Activated T-helper 1 cell treated with Interleukin-2 at 50 U/mL for 16 hours (primary cell): ENCODE measurements around the gene PSMA3.

Source experiments
- DNase-seq: peaks from one replicate; pipeline ENCODE4 v3.0.0-alpha.2; 2020; ENCODE audit warnings: low read depth

The PSMA3 gene

DNA sequence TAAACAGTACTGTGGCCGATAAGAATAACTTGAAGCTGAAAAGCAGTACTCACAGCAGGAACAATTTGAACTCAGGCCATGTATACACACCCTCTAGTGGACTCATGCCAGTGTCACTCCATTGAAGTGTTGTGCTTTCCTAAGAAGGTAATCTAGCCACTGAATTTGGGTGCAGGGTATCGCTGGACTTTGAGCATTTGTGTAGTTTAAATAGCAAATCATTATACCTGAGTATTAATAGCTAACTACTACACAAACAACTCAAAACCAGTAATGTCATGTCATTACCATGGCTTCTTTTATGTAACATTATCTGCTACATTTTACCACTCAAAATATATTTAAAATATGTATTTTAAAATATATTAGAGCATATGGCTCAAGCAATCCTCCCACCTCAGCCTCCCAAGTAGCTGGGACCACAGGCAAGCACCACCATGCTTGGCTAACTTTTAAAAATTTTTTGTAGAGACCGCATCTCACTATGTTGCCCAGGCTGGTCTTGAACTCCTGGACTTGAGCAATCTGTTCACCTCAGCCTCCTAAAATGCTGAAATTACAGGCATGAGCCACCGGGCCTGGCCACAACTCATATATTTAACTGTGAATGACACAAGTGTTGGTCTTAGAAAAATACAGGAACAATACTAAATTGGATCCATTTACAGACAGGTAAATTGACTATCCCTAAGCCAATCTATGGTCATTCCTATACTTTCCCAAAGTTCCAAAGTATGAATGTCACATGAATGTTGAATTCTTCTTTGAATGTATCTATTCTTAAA is 28.1 kb downstream of the PSMA3 start:
- DNase-seq: no peak

DNA sequence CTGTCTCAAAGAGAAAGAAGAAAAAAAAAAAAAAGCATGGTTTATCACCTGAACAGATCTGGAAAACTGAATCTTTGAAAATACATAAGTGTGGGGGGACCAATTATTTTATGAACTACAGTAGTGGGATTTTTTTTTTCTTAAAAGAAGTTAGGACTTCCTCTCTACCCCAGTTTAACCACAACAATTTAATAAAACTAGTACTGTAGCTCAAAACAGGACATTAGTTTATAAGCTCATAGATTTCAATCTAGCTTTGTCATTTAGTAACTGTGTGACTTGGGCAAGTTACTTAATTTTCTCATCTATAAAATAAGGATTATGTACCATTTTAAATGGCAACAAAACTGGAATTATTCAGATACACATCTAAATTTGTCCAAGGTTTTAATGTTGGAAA is 30.2 kb downstream of the PSMA3 start:
- no peak for DNase-seq

DNA sequence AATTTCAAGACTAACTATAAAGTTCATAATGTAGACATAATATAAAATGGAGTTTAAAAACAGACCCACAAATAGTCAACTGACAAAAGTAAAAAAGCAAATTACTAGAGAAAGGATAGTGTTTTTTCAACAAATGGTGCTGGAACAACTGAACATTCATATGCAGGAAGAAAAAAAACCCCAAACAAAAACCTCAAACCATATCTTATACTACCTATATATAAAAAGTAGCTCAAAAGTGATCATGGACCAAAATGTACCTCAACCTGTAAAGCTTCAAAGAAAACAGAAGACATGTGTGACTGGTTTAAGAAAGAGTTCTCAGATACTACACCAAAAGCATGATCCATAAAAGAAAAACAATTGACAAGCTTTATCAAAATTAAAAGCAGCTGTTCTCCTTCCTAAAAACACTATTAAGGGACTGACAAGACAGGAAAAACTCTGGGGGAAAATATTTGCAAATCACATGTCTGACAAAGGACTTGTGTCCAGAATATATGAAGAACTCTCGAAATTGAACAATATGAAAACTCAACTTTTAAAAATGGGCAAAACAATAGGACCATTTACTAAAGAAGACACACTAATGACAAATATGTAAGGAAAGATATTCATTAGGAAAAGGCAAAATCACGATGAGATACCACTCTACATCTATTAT is 31.0 kb downstream of the PSMA3 start:
- DNase-seq: no peak

DNA sequence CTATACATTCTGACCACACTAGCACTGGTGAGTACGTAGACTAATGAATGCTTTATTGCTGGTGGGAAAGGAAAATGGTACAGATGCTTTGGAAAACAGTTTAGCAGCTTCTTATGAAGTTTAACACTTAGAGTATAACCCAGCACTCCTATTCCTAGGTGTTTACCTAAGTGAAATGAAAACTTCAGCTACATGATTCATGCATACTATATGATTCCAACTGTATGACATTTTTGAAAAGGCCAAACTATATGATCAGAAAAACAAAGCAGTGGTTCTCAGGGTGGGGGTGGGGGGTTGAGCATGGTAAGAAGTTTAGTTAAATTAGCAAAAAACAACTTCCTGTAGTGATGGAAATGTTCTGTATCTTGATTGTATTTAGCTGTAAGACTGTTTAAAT is 31.6 kb downstream of the PSMA3 start:
- no peak for DNase-seq

DNA sequence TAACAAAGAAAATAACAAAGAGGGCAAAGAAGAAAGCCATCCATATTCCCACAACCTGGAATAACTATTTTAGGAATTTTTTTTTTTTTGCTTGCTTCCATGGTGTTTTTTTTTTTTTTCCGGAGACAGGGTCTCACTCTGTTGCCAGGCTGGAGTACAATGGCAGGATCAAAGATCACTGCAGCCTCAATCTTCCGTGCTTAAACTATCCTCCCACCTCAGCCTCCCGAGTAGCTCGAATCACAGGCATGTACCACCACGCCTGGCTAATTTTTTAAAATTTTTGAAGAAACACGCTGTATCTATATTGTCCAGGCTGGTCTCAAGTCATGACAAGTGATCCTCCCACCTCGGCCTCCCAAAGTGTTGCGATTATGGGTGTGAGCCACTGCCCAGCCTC is 33.5 kb downstream of the PSMA3 start:
- DNase-seq: no peak

DNA sequence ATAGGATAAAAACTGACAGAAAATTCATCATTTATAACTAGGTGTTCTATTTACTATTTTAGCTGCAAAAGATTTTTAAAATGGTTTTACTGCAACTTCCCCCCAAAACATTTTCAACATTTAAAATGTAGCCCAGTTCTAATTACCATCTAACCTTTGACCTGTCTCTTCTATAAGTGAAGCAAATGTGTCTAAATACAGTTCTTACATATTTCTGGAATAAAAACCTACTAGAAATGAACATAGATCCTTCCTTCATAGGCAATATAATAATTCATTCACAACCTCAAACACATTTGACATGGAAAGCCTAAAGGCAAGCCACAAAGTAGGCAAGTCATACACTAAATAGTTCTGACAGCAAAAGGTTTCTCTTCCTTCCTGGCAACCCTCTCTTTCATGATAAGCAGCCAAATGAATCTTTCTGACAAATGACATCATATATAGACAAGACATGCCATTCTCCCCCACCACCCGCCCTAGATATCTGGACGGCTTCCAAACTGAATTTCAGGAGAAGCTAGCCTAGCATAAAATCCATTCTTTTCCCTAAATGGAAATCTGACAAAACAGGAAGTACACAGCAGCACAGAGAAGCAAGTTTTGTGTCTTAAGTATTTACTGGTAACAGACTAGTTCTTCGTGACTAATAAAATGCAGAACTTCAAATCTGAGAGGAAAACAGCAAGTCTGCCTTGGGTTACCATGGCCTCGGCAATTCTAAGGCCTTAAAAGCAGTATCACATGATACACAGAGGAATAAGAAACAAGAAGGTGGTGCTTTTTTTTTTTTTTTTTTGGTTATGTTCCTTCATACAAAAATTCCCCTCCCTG is 36.5 kb downstream of the PSMA3 start:
- DNase-seq: no peak

DNA sequence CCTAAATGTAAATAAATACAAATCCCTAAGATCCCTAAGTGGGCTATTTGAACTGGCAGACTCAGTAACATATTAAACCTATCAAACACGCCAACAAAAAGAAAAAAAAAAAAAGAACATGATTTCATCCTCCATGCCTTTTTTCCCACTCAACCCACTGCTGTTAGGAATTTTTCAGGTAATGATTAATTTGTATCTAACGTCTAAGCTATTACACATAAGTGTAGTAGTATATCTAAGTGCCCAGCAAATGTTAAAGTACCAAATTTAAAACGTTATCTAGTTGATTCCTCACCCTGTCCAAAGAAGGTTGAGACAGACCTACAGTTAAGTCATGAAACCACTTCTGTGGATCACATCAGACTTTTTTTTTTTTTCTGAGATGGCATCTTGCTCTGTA is 37.3 kb downstream of the PSMA3 start:
- DNase-seq: no peak

DNA sequence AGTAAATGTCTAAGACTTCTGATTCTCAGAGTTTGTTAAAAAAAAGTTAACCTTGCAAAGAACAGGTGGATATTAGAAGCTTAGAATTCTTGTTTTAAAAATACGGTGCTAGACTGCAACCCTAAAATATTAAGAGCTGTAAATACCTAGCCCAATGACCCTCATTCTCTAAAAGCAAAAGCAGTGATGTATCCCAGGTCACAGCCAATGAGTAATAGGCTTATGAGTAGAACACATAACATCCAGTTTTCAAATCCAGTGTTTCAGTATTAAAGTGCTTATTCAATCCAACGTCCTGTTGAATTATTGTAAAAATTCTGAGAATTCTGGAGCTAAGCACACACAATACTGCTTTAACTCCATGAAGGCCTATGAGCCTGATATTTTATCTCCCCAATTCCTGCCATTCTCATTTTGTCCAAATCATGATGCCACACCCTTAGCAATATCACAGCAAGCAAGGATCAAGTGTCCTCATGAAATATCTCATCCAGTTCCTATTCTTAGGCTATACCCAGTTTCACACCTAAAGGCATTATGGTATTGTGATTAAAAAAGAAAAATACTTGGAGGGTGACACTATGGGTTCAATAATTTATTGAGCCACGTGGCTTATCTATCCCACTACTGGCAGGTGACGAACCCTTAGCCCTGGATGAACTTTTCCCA is 38.4 kb downstream of the PSMA3 start:
- DNase-seq: no peak

DNA sequence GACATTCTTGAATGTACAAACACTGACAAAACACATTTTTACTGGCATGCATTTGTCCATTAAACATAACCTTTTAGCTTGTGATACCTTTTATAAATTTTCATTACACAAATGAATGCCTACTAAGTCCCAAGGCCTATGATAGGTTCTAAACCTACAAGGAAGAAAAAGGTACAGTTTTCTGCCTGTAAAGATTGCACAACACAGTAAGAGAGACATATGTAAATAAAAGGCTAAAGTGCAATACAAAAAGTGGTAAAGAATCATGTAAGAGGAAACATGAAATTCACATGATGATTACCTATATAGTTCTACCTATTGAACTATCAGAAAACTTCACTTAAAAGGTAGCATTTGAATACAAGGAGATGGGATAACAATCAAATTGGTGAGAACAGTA is 39.1 kb downstream of the PSMA3 start:
- DNase-seq: no peak

DNA sequence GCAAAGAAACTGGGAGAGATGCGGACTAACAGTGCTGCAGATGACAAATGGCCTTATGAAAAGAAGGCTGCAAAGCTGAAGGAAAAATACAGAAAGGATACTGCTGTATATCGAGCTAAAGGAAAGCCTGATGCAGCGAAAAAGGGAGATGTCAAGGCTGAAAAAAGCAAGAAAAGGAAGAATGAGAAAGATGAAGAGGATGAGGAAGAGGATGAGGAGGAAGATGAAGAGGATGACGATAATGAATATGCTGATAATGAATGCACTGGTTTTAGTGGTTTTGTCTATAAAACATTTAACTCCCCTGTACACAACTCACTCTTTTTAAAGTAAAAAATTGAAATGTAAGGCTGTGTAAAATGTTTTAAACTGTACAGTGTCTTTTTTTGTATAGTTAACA is 40.5 kb downstream of the PSMA3 start:
- DNase-seq: no peak

DNA sequence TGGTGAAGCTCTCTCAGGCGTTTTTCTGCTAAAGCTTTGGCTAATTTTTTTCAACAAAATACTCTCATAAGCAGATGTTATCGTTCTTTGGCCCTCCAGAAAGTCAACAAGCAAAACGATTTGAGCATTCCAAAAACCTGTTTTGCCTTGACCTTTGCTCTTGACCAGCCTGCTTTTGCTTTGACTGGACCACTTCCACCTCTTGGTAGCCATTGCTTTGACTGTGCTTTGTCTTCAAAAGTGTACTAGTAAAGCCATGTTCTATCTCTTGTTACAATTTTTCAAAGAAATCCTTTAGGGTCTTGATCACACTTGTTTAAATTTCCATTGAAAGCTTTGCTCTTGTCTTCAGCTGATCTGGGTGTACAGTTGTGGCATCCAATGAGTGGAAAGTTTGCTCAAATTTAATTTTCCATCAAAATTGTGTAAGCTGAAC is 43.0 kb downstream of the PSMA3 start:
- no peak for DNase-seq

DNA sequence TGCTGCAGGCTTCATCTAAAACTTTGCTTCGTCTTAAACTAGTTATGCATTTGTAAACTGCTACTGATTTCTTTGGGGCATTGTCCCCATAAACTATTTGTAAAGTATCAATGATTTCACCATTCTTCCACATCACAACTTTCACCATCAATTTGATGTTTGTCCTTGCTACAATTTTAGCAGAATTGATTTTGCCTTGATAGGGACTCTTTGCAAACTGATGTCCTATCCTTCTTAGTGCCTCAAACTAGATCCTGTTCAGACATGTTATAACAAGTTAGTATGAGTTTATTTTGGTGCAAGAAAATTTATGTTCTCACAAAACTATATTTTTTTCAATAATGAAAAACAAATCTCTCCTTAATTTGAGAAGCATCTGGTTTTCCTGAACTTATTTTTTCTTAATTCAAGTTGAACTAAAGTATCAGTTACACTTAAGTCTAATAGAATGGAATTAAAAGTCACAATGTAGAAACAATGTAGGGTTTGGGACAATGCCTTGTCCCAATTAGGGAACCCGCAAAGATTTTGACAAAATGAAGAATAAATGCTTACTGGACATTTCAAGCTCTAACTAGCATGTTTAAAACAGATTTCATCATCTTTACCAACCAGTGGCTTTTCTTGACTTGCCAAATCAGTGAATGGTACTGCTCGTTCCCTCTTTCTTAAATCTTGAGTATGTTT is 43.6 kb downstream of the PSMA3 start:
- no peak for DNase-seq

DNA sequence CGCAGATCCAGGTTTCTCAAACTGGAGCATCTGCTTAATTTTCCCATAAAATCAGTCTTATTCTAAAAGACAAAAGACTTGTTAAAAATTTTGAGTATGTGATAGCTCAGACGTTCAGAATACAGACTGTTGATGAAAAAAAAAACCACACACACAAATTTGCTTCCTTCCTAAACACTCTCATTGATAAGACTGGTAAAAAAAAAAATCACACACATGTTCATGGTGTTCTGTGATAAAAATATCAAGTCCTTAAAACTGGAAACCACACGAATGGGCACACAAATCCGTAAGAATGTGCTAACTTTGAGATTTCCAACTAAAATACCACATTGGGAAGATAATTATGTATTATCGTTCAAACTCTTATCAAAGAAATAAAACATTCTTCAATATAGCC is 47.0 kb downstream of the PSMA3 start:
- DNase-seq: no peak

DNA sequence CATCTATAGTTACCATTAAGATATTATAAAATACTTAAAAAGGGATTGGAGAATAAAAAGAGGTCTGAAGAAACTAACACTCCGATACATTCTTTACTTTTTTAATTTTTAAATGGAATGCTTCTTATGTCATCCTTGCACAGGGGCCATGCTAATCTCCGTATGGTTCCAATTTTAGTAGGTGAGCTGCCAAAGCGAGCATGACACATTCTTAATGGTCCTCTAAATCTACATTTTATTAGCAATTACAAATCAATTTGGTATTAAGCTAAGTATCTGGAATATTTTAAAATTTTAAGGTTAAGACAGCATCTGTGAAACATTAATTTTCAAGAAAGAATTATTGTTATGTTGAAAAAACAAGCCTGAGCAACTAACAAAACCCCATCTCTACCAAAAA is 47.5 kb downstream of the PSMA3 start:
- DNase-seq: no peak

DNA sequence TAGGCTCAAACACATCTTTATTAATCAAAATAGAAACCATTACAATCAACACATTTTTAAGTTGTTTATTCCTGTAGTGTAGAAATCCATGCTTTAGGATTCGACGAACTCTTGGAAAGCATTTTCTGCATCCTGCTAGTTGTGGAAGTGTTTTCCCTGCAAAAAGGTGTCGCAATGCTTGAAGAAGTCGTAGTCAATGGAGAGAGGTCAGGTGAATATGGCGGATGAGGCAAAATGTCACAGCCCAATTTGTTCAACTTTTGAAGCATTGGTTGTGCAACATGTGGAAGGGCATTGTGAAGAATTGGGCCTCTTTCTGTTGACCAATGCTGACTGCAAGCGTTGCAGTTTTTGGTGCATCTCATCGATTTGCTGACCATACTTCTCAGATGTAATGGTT is 49.6 kb downstream of the PSMA3 start:
- no peak for DNase-seq

DNA sequence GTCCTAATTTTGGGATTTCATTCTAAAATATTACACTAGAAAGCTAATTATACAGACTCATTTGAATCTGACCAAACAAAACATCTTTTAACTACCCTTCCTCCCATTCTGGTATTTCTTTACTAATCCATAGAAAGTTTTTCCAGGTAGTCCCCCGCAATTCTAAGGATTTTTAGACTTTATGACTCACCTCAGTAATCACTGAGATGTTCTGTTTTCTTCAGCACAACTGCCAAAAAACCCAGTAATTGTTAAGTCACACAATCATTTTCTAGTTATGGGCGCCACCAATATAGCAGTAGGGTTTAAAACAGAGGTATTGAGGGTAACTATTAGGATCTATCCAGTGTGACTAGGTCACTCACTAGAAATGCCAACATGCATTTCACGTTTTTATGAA is 52.1 kb downstream of the PSMA3 start:
- DNase-seq: no peak

DNA sequence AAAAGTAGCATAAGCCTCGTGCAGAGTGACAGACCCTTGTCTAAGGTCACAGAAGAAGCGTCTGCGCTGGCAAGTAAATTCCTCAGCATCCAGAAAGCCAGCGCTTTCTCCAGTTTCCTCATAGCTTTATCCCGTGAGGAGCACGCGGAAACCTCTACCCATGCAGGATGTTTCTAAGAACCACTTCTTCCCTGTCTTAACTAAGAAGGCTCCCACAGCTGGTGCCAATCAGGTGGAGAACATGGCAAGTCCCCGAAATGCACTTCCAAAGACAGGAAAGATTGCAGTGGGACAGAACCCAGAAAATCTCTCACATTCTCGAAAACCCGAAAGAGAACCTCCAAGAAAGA is 52.7 kb downstream of the PSMA3 start:
- DNase-seq: no peak

DNA sequence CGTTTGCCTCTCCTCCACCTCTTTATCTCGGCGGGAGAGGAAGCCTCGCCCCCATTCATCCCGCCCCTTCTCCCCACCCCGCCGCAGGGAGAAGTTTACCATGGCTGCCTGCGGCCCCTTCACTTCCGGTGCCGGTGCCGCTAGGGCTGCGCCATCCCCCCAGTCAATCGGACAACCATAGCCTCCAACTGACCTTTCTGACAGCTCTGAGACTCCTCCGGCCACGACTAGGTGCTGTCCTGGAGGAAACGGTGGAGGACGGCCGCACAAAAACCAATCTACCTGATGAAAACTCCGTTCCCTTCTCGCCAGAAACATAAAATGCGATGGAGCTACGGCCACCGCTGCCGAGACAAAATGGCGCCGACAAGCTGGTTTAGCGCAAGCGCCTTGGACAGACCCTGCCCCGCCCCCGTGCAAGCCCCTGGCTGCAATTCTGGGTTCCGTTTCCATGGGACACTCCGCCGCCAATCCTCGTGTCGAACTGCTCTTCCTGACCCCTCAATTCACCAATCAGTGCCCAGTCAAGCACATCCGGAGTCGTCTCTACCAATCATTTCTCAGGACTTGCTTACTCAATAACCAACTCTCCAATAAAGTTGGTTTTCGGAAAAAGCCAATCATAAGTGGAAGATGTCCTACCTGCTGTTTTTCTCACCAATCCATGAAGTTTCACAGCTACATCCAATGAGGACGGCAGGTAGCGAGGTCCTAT is 53.3 kb downstream of the PSMA3 start:
- DNase-seq: peak; percentile 98

DNA sequence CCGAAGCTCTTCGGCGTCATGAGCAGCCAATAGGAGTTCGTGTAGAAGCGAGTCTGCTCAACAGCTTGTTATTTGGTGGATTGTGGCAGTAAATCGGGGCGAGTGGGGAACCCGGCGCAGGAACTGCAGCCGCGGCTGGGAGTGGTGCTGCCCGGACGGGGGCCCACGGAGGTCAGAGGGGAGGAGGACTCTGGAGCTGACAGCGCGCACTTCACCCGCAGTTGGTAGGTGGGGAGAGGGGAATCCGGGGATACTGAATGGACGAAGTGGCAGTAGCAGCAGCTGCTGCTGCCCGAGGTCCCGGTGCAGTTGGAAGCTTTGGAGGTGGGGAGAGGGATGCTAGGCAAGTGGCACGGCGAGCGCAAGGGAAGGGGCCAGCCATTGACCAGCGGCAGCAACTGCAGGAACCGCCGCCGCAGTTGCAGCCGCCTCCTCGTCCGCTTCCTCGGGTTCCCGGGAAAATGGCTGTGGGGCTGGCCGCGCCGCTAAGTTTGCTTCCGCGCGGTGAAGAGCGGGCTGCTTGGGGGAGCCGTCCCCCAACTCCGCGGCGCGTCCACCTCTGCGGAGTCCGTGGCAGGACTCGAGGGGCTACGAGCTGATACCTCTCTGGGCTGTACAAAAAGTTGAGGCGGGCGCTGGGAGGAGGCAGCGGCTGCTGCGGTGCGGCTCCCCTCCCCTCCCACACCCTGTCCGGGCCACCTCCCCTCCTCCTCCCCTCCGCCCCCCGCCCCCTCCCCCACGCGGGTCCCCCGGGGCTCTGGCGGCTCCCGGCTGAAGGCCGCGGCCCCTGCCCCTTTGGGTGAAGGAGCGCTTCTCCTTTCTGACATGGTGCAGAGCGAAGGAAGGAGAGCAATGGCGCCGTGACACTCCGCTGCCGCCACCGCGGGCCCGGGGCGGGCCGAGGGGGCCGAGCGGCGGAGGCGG is 54.1 kb downstream of the PSMA3 start, which contains the start of gene ARID4A:
Gene ARID4A, plus strand, starts transcription at position 79 of the 924 bp plus-strand sequence. CDS start 1,300 bp downstream, outside the sequence.
- peak; percentile 75 for DNase-seq
